Right renal cortex interstitium (tissue), 3 donors: Measurements from ENCODE around the gene GPR143. TPM values are rescaled to one million over a fixed set of nuclear protein-coding genes. Genes with fewer than 3 reads are reported as not detected.
"Not testable (repeated sequence)": the region's sequence is repeated elsewhere in the genome, so short reads cannot be mapped to it uniquely, and the experiment has no call there.

ENCODE experiments used
- DNase-seq, 3 donors: peaks; one replicate each; pipeline ENCODE4 v3.0.0-alpha.2; 2013; ENCODE audit warnings: low read depth in 3 of 3, low spot score in 2 of 3
- polyA plus RNA-seq, 3 donors: library from polyadenylated mRNA; unstranded; fragments of 120-200 nt; gene quantifications; one replicate each; pipeline ENCODE4 v1.2.1, GENCODE V29; 2013; ENCODE audit not compliant: insufficient read length in 3 of 3

GPR143 gene
- polyA plus RNA-seq, 3 donors: 12.8 to 14.2 (median 14.1) TPM

DNA sequence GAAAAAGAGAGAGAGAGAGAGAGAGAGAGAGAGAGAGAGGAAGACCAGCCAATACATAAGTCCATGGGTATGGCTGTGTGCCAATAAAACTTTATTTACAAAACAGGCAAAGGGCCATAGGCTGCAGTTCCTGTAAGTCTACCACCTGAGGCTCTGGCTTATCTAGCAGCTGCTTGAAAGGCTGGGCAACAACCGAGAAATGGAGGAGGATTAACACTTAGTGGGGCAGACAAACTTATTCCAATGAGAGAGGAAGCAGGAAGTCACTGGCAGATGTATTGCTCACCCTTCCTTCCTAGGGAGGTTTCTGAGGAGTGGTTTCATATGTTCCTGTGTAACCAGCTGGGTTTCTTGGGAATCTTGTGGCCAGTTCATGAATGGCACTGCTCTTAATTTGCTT, 4.7 kb upstream of the GPR143 start:
- DNase-seq: no peak

DNA sequence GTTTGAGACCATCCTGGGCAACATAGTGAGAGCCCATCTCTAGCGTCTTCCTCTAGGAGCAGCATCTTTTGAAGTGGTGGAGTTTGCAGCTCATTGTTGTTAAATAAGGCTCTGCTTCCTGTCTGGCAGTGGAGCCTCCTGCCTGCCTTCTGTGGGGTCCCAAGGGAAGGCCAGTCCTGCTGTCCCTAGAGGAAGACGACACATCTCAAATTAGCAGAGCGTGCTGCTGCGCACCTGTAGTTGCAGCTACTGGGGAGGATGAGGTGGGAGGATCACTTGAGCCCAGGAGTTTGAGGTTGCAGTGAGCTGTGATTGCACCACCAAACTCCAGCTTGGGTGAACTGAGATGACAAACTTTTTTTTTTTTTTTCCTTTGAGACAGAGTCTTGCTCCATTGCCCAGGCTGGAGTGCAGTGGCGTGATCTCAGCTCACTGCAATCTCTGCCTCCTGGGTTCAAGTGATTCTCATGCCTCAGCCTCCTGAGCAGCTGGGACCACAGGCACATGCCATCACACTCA, 2.7 kb upstream of the GPR143 start:
- DNase-seq: not testable (repeated sequence)

GRCh38 chrX:9767375-9767774, 1.7 kb upstream of the GPR143 start:
- no peak for DNase-seq

- DNase-seq: no peak
These were observed 443 bp downstream of the GPR143 start for GRCh38 chrX:9765072-9765736.

DNA sequence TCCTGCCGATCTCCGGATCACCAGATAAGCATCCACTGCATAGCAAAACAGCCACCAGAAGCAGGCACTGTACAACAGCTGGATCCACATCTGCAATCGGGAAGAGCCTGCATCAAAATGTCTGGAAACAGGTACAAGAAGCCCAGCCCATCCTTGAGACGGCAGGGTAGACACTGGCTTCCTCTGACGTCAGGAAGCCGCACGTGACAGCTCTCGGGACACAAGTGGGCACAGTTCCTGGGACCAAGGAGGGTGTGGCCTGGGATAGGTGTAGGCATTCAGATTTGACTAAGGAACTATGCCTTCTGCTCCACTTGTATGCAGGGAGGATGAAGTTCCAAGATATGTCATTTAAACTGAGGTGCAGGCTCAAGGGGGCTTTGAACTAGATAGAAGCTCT, 6.3 kb downstream of the GPR143 start:
- no peak for DNase-seq

DNA sequence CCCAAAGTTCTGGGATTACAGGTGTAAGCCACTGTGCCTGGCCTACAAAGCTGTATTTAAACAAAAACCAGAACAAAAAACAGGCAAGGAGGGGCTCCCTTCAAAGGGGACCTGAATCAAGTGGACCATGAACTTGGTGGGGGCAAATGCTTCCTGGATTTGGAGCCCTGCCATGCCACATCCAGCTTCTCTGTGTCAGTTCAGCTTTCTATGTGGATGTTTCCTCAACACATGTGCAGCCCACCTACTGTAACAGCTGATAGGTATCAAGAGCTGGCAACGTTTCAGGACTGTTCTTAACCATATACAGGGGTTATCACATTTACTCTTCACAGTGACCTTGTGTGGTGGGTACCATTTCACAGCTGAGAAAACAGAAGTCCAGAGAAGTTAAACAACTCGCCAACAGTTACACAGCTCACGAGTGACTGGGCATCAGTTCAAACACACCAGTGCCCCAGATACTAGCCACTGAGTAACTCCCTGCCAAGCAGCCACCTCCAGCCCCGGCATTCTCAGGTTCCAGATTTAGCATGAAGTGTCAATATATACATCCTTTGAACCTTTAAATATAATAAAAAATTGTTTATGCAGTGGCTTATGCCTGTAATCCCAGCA, 7.5 kb downstream of the GPR143 start:
- DNase-seq: no peak

- no peak for DNase-seq
These were observed 8.3 kb downstream of the GPR143 start for GRCh38 chrX:9757366-9757765.

DNA sequence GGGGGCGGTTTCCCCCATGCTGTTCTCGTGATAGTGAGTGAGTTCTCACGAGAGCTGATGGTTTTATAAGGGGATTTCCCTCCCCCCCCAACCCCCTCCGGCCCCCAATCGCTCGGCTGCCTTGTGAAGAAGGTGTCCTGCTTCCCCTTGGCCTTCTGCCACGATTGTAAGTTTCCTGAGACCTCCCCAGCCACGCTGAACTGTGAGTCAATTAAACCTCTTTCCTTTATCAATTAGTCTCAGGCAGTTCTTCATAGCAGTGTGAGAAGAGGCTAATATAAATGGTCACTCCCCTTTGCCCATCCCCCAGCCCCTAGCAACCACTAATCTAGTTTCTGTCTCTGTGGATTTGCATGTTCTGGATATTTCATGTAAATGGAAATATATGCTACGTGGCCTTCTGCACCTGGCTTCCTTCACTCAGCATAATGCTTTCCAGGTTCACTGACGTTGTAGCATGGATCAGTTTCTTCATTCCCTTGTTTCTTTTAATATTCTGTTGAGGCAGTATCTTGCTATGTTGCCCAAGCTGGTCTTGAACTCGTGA, 16.4 kb downstream of the GPR143 start:
- no peak for DNase-seq

DNA sequence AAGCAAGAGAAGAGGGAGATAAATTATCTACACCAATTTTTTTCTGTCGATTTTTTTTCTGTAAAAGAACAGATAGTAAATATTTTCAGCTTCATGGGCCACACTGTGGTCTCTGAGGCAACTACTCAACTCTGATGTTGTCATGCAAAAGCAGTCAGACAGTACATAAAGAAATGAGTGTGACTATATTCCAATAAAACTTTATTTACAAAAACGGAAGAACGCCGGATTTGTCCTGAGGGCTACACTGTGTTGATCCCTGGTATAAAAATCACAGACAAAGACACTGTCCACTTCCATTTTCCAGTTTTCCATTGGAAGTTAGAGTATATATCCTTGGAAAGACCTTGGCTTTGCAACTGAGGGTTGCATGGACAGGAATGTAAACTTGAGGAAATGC, 18.0 kb downstream of the GPR143 start:
- no peak for DNase-seq

DNA sequence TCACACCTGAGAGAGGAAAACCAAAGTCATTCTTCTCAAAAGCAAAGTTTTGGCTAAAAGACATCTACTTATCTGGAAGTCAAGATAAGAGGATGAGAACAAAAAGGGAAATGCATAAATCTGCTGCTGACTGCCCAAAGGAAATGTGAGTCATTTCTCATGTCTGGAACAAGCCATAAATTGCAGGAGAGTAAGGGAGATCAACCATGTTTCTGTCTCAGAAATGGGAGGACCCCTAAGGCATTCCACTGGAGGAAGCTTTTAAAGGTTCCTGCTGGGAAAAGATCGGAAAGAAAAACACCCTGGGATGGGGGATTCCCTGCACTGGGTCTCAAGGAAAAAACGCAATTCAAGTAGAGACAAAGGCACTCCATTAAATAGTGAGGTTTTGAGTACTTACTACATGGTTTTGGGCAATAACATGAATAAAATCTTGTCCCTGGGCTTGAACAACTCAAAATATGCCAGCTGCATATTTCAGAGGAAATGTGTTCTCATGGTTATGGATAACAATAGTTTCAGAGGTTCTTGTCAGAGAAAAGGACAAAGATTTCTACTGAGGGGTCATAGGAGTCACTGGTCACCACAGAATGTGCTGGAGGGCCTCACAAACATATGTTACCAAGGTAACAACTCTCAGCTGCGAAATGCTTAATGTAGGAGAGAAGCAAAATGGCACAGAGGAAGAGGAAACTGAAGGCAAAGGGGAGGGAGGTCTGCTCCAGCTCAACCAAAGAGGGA, 19.3 kb downstream of the GPR143 start:
- no peak for DNase-seq

- DNase-seq: no peak
These were observed 20.1 kb downstream of the GPR143 start for GRCh38 chrX:9745417-9746115.

- no peak for DNase-seq
These were observed 26.5 kb downstream of the GPR143 start for GRCh38 chrX:9739130-9739529.

- peak in 1 of 3 donors; percentile 12 for DNase-seq
These were observed 27.5 kb downstream of the GPR143 start for GRCh38 chrX:9738151-9738550.

DNA sequence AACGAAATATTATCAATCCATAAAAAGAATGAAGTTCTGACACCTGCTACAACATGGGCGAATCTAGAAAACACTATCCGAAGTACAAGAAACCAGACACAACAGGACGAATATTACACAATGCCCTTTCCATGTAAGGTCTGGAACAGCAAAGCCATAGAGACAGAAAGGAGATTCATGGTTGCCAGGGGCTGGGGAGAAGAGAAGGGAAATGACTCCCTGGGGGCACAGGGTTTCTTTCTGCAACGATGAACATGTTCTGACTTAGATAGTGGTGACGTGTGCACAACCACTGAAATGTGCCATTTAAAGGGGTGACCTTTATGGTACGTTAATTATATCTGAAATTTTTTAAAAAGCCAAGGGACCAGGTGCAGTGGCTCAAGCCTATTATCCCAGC, 28.3 kb downstream of the GPR143 start:
- no peak for DNase-seq

GRCh38 chrX:9730752-9731151, 34.9 kb downstream of the GPR143 start:
- no peak for DNase-seq

DNA sequence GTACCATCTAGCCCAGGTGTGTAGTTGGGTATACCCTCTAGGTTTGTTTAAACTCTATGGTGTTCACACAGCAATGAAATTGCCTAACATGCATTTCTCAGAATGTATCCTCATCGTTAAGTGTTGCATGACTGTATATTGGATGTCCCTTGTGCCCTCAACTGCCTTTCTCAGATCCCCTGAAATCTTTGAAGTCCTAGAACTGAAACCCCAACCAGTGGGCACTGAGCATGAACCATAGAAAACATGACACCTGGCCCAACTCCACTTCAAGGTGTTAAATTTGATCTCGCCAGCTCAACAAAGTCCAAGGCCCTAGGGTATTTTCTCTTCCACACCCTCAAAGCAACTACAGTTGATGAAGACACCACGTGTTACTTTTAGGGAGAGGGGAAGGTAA, 35.6 kb downstream of the GPR143 start:
- DNase-seq: no peak

- no peak for DNase-seq
These were observed 36.3 kb downstream of the GPR143 start for GRCh38 chrX:9729171-9729885.

DNA sequence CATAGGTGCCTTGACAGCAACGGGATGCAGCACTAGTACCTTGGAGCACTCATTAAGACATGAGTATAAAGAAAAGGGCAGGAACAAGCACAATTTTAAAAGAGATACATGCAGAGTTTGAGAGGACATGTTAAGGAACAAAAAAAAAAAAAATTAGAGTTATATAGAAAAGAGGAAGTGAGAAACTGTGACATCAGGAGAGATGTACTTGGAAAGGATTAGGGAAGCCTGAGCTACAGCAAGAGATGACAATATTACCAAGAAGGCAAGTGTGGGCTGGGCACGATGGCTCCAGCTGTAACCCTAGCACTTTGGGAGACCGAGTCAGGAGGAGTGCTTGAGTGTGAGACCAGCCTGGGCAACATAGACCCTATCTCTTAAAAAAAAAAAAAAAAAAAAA, 37.4 kb downstream of the GPR143 start:
- DNase-seq: no peak

GRCh38 chrX:9724711-9725110, 40.9 kb downstream of the GPR143 start:
- no peak for DNase-seq

GRCh38 chrX:9717376-9717775, 48.3 kb downstream of the GPR143 start:
- DNase-seq: no peak
